Stromal cell of bone marrow (primary cell): Measurements from ENCODE around the gene ZNF695.
A peak's percentile ranks its signal among the peaks of the same experiment; 100 is the strongest.
"Not testable (repeated sequence)": the region's sequence is repeated elsewhere in the genome, so short reads cannot be mapped to it uniquely, and the experiment has no call there.

Experiments
- DNase-seq: peaks from one replicate; pipeline ENCODE4 v3.0.0-alpha.2; 2012; ENCODE audit warnings: low read depth

ZNF695 gene

DNA sequence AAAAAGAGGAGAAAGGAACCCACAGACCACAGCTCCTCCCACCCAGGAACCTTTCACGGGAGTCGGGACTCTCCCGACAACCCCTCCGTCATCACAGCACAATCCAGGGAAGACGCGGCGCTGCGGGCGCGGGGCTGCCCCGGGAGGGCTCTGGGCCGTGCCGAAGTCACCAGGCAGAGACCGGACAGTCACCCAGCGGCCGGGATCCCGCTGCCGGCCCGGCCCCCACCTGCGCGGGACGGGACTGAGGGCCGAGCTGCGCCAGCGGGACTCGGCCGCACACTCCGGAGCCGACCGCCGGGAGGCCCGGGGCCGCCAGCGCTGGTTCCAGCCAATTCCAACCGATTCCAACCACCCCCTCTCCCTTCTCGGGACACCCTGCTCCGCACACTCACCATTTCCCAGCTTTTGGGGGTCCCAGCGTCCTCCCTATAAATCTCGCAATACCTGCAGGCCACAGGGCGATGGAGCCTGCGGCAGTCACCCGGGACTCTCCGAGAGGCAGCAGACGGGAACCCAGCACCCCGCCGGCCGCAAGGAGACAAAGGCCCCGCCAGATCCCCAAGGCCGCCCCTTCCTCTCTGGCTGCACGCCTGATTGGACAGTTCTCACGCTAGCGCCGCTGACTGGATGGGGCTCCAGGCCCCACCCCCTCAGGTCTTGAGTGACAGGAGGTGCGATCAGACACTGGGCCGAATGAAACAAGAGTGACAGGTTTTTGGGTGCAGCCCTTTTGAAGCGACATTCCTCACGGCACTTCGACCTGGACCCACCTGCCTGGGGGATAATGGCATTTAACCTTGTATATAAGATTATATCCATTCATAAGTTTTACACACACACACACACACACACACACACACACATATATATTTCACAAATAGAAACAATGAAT is at the start of gene ZNF695:
TSS of gene ZNF695 (minus strand) at position 547 of the 895 bp plus-strand sequence. CDS start at position 398, 149 bp downstream.
- peak; percentile 91 for DNase-seq

DNA sequence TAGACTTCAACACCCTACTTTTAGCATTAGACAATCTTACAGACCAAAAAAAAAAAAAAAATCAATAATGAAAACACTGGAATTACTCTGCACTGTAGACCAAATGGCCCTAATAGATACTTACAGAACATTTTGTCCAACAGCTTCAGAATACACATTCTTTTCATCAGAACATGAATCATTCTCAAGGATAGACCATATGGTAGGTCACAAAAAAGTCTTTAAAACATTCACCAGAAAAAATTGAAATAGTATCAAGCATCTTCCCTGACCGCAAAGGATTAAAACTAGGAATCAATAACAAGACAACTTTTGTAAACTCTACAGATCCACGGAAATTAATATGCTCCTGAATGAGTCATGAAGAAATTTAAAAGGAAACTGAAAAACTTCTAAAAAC is 48.2 kb upstream of the ZNF695 start:
- DNase-seq = no peak

DNA sequence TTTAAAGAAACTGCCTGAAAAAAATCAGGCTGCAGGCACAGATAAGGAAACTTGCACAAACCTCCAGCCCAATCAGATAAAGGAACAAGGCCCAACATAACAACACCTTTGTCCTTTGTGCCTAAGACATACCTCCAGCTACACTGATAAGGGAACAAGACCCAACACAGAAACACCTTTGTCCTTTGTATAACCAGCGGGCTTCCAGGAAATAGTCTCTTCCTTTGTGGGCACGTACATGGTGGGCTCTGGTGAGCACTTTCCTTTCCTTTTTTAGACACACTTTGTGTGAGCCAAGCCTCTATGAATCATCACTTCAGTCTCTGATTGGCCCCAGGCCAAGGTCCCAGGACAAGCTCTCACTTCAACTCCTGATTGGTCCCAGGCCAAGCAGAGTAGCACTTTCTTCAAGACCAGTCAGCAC is 47.1 kb upstream of the ZNF695 start:
- no peak for DNase-seq

DNA sequence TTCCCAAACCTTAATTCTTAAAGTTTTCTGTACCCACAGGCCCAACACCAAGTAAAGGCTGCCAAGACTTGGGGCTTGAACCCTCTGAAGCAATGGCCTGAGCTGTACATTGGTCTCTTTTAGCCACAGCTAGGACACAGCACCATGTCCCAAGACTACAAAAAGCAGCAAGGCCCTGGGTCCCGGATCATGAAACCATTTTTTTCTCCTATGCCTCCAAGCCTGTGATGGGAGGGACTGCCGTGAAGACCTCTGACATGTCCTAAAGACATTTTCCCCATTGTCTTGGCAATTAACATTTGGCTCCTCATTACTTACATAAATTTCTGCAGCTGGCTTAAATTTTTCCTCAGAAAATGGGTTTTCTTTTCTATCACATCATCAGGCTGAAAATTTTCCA is 39.8 kb upstream of the ZNF695 start:
- no peak for DNase-seq

DNA sequence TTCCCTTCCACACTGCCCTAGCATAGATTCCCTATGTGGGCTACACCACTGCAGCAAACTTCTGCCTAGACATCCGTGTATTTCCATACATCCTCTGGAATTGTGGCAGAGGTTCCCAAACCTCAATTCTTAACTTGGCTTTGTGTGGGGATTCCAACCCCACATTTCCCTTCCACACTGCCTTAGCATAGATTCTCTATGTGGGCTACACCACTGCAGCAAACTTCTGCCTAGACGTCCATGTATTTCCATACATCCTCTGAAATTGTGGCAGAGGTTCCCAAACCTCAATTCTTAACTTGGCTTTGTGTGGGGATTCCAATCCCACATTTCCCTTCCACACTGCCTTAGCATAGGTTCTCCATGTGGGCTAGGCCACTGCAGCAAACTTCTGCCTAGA is 39.4 kb upstream of the ZNF695 start:
- DNase-seq = no peak

DNA sequence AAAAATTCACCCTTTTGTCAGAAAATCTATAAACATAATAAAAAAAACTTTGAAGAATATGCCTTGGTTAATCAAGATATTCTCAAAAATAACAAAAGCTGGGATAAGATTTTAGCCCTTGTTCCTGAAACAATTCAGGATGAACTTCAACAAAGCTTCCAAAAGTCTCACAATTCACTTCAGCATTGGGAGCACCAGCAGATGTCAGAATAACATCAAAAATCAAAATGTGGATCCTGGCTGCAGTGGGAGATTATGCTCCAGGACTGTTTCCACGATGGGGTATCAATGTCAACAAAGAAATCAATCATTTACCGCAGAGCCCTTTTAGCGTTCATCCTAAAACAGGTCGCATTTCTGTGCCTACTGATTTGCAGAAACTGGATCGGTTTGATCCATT is 35.5 kb upstream of the ZNF695 start:
- no peak for DNase-seq

DNA sequence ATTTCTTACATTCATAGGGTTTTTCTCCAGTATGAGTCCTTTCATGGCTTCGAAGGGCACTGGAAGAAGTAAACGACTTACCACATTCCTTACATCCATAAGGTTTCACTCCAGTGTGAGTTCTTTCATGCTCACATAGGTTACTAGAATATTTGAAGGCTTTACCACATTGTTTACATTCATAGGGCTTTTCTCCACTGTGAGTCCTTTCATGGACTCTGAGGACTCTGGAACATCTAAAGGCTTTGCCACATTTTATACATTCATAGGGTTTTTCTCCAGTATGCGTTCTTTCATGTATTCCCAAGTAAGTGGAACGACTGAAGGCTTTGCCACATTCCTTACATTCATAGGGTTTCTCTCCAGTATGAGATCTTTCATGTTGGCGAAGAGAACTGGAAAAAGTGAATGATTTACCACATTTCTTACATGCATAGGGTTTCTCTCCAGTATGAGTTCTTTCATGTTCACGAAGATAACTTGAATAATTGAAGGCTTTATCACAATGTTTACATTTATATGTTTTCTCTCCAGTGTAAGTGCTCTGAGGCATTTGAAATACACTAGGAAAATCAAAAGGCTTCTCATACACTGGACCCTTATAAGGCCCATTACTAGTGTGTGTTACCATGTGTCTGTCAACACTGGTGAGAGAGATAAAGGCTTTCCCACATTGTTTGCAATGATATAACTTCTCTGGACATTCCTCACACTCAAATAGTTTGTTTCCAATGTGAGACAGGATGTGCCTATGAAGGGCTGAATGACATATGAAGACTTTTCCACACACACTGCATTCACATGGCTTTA is 29.9 kb upstream of the ZNF695 start:
- DNase-seq = no peak

DNA sequence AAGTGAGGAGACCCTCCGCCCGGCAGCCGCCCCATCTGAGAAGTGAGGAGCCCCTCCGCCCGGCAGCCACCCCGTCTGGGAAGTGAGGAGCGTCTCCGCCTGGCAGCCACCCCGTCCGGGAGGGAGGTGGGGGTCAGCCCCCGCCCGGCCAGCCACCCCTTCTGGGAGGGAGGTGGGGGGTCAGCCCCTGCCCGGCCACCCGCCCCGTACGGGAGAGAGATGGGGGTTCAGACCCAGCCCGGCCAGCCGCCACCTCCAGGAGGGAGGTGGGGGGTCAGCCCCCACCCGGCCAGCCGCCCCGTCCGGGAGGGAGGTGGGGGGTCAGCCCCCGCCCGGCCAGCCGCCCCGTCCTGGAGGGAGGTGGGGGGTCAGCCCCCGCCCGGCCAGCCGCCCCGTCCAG is 24.4 kb upstream of the ZNF695 start:
- not testable (repeated sequence) for DNase-seq

DNA sequence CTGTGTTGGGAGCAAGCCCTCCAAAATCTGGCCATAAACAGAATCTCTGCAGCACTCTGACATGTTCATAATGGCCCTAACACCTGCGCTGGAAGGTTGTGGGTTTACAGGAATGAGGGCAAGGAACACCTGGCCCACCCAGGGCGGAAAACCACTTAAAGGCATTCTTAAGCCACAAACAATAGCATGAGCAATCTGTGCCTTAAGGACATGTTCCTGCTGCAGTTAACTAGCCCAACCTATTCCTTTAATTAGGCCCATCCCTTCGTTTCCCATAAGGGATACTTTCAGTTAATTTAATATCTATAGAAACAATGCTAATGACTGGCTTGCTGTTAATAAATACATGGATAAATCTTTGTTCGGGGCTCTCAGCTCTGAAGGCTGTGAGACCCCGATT is 16.8 kb upstream of the ZNF695 start:
- DNase-seq = not testable (repeated sequence)

DNA sequence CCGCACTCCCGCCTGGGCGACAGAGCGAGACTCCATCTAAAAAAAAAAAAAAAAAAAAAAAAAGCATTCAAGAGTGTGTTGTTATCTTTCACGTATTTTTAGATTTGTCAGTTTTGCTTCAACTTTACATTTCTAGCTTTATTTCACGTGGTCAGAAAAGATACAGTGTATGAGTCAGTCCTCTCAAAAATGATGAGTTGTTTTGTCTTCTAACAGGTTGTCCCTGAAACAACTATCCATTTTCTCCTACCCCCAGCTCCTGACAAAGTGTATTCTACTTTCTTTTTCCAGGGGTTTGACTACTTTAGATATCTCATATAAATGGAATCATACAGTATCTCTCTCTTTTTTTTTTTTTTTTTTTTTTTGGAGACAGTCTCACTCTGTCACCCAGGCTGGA is 5.5 kb upstream of the ZNF695 start:
- DNase-seq = no peak

DNA sequence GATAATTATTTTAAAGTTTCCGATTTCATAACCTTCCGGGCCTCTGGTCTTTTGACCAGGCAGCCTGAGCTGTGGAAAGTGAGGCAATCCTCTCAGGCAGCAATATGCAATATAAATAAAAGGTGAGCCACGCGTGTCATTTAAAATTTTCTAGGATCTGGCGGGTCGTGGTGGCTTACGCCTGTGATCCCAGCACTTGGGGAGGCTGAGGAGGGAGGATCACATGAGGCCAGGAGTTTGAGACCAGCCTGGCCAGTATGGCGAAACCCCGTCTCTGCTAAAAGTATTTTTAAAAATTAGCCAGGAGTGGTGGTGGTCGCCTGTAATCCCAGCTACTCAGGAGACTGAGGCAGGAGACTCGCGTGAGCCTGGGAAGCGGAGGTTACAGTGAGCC is 546 bp upstream of the ZNF695 start:
- DNase-seq = no peak

DNA sequence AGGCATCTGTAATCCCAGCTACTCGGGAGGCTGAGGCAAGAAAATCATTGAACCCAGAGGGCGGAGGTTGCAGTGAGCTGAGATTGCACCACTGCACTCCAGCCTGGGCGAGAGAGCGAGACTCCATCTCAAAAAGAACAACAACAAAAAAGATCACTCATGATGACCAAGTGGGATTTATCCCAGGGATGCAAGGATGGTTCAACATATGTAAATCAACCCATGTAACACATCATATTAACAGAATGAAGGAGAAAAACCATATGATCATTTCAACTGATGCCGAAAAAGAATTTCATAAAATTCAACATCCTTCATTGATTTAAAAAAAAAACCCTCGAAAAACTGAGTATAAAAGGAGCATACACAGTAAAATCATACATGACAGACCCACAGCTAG is 3.8 kb downstream of the ZNF695 start:
- DNase-seq = not testable (repeated sequence)

DNA sequence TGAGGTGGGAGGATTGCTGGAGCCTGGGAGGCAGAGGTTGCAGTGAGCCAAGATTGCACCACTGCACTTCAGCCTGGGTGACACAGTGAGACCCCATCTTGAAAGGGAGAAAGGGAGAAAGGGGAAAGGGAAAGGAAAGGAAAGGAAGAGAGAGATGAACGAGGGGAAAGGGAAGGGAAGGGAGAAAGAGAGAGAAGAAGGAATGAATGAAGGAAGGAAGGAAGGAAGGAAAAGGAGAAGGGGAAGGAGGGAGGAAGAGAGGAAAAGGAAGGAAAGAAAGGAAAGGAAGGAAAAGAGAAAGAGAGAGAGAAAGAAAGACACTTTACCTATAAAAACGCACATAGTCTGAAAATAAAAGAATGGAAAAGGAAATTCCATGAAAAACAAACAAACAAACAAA is 18.0 kb downstream of the ZNF695 start:
- DNase-seq = no peak

DNA sequence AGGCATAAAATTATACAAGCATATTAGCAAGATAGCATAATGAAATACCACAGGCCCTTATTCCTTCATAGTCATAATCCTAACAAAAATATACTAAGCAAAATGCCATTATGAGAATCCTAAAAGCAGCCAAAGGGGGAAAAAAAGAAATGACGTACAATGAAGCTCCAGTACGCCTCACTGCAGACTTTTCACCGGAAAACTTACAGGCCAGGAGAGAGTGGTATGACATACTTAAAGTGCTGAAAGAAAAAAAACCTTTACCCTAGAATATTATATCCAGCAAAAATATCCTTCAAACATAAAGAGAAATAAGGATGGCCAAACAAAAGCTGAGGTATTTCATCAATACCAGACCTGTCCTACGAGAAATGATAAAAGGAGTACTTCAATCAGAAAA is 19.5 kb downstream of the ZNF695 start:
- DNase-seq = no peak

DNA sequence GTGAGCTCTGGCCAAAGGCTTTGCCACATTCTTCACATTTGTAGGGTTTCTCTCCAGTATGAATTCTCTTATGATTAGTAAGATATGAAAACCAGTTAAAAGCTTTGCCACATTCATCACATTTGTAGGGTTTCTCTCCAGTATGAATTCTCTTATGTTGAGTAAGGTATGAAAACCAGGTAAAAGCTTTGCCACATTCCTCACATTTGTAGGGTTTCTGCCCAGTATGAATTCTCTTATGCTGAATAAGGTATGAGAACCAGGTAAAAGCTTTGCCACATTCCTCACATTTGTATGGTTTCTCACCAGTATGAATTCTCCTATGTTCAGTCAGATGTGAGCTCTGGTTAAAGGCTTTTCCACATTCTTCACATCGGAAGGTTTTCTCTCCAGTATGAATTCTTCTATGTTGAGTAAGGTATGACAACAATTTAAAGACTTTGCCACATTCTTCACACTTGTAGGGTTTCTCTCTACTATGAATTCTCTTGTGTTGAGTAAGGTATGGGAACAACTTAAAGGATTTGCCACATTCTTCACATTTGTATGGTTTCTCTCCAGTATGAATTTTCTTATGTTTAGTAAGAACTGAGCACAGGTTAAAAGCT is 20.7 kb downstream of the ZNF695 start:
- DNase-seq = no peak

DNA sequence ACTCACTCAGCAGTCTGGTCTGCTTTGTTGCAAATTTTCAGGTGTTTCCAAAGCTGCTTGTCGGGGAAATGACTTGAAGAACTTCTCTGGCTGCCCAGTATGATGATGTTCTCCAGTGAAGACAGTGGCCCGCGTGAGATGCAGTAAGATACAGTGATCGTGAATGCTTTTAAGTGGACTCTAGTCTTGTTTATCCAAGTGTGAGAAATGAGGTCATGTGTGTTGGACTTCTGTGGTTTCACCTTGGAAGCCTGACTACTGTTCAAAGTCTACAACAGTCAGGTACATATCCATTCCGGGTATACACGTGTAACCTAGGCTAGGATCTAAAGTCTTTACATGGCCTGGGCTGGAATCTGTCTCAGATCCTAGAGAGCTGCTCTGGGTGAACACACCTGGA is 29.1 kb downstream of the ZNF695 start:
- no peak for DNase-seq

DNA sequence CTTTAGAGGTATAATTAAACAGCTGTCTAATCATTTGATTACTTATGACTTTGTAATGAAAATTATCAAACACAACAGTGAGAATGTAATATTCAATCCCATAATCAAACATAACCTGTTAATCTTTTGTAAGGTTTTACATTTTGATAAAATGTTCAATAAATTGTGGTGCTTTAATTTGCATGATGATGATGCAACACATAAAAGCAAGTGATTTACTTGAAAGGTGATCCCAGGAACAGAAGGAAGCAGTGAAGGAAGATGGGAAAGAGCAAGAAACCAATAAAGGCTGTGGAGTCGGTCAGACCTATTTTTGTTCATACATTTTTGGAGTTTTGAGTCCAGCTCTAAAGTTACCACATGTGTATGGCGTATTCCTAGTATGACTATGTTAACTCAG is 29.6 kb downstream of the ZNF695 start:
- DNase-seq = no peak

DNA sequence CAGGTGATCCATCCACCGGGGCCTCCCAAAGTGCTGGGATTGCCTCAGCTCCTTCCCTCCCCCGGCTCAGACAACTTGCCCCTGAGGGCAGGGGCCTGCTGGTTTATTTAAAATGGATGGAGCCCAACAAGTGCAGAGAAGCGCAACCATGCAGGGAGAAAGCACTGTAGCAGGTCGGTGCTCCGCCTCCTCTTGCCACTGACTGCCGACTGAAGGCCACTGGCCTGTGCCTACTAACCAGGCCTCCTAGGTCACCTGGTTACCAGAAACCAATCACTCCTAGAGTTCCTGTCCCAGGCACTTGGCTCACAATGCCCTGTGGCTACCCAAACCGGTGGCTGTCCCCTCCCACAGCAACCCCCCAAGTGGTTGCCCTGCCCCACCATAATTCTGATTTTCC is 35.9 kb downstream of the ZNF695 start:
- no peak for DNase-seq

DNA sequence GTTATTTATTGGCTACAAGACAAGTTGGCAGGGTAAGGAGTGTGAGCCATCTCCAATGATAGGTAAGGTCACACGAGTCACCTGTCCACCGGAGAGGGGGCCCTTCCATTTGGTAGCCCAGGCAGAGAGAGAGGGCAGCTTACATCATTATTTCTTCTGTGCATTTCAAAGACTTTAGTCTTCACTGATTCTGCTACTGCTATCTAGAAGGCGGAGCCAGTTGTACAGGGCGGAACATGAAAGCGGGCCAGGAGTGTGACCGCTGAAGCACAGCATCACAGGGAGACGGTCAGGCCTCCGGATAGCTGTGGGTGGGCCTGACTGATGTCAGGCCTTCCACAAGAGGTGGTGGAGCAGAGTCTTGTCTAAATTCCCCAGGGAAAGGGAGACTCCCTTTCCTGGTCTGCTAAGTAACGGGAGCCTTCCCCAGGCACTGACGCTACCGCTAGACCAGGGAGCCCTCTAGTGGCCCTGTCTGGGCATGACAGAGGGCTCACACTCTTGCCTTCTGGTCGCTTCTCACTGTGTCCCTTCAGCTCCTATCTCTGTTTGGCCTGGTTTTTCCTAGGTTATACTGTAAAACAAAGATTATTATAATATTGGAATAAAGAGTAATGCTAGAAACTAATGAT is 36.7 kb downstream of the ZNF695 start:
- DNase-seq = peak; percentile 20

DNA sequence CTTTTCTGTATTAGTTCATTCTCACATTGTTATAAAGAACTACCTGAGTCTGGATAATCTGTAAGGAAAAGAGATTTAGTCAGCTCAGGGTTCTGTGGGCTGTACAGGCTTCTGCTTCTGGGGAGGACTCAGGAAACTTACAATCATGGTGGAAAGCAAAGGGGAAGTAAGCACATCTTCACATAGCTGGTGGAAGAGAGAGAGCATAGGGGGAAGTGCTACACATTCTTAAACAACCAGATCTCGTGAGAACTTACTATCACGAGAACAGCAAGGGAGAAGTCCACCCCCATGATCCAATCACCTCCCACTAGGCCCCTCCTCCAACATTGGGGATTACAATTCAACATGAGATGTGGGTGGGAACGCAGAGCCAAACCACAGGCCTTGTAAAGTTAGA is 38.2 kb downstream of the ZNF695 start:
- no peak for DNase-seq

DNA sequence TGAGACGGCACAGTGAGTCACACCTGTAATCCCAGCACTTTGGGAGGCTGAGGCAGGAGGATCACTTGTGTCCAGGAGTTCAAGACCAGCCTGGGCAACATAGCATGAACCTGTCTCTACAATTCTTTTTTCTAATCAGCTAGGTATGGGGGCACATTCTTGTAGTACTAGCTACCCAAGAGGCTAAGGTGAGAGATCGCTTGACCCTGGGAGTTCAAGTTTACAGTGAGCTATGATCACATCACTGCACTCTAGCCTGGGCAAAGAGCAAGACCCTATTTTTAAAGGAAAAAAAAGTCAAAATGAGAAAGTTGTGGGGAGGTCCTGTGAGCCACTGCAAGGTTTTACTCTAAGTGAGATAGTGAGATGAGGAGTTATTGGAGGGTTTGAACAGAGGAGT is 41.4 kb downstream of the ZNF695 start:
- no peak for DNase-seq

DNA sequence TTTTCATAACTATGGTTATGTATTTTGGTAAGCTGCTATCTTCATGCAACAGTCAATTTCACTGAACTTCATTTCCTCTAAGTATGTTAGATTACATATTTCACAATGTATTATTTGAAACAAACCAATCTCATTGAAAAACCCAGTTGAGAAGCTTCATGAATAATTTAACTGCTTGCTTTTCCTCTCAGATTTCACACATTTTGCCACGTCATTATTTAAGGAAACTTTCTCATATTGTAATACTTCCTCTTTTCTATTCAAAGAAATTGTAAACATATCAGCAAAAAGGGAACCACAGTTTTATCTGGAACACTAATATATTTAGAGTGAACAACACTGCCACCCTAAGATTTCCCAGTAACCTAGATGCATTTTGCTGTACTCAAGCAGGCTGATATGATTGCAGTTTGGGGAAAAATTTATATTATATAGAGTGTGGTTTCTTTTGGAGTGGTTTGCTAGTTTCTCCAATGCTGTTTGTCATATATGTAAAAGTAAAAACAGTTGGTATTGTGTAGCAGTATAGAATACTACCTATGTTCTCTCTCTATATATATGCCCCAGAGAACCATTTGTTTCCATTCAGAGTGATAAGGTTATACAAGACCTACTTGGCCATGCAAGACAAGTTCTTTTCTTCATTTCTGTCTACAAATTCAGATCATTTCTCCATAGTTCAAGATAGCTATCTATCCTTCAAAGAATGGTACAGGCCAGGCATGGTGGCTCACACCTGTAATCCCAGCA is 47.7 kb downstream of the ZNF695 start:
- no peak for DNase-seq
